ENCODE measurements around the gene HNRNPUL1.
"Not testable (repeated sequence)": the region's sequence is repeated elsewhere in the genome, so short reads cannot be mapped to it uniquely, and the experiment has no call there.

The HNRNPUL1 gene

GRCh38 chr19:41263850-41264580 lies at the start of gene HNRNPUL1:
Gene HNRNPUL1, plus strand, starts transcription at chr19:41264372. Its CDS starts 132 bp downstream, at chr19:41264504.
- peak; percentile 95 to 96 for DNase-seq (ENCODE audit: low read depth in 2 of 2)

GRCh38 chr19:41217741-41218140 lies 46.4 kb upstream of the HNRNPUL1 start:
- DNase-seq (ENCODE audit: low read depth in 2 of 2): no peak

GRCh38 chr19:41218249-41218614 lies 45.9 kb upstream of the HNRNPUL1 start:
- no peak for DNase-seq (ENCODE audit: low read depth in 2 of 2)

DNA sequence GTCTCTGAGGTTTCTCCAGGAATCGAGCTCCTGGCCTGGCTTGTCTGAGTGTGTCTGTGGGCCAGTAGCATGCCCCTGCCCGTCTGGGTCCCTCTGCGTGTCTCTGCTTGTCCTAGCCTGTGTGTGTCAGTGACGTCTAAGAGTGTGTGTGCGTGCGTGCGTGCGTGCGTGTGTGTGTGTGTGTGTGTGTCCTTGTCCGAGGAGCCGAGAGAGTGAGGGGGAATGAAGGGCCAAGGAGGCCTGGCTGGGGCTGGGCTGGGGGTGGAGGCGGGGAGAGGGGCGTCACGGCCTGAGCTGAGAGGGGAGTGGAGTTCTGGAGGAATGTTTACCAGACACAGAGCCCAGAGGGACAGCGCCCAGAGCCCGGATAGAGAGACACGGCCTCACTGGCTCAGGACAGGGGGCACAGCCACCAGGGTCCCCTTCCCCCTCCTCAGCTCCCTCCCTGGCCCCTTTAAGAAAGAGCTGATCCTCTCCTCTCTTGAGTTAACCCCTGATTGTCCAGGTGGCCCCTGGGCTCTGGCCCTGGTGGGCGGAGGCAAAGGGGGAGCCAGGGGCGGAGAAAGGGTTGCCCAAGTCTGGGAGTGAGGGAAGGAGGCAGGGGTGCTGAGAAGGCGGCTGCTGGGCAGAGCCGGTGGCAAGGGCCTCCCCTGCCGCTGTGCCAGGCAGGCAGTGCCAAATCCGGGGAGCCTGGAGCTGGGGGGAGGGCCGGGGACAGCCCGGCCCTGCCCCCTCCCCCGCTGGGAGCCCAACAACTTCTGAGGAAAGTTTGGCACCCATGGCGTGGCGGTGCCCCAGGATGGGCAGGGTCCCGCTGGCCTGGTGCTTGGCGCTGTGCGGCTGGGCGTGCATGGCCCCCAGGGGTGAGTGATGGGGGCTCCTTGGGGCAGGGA lies 45.3 kb upstream of the HNRNPUL1 start, which contains the start of gene AXL:
AXL (plus strand) TSS at position 609 of the 893 bp plus-strand sequence; CDS start at position 779, 170 bp downstream.
- DNase-seq (ENCODE audit: low read depth in 2 of 2): no peak

GRCh38 chr19:41219924-41220567 lies 44.1 kb upstream of the HNRNPUL1 start:
- DNase-seq (ENCODE audit: low read depth in 2 of 2): no peak

DNA sequence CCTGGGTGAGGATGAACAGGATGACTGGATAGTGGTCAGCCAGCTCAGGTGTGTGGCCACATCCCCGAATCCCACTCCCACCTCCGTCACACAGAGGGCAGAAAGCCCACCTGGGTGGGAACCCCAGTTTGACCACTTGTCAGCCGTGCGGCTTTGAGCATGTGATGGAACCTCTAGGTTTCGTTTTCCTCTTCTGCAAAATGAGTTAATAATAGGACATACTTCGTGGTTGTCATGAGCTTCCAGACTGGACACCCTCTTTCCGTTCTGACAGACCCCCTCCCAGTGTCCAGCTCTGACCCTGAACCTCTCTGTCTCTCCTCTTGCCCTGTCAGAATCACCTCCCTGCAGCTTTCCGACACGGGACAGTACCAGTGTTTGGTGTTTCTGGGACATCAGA lies 43.4 kb upstream of the HNRNPUL1 start:
- DNase-seq (ENCODE audit: low read depth in 2 of 2): no peak

DNA sequence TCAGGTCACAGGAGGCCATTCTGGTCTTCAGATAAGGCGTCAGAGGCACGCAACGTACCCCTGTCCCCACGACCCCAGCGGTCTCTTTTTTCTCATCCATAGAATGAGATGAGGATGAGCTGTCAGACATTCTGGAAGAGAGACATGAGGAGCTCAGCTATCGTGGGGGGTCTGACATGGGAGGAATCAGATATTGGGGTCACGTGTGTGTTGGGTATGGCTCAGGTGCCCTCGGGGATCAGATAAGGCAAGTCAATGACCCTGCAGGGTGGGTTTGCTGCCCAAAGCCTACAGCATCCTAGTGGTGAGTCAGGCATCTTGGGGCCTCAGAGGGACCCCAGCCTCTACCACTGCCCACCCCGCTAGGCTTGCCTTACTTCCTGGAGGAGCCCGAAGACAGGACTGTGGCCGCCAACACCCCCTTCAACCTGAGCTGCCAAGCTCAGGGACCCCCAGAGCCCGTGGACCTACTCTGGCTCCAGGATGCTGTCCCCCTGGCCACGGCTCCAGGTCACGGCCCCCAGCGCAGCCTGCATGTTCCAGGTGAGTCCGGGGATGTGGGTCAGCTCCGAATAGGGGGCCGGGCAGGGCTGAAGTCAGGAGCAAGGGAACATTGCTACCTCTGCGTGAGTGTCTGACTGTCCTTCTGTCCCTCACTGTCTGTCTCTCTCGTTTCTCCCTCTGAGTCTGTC lies 42.5 kb upstream of the HNRNPUL1 start:
- no peak for DNase-seq (ENCODE audit: low read depth in 2 of 2)

- DNase-seq (ENCODE audit: low read depth in 2 of 2): no peak
These were observed 41.9 kb upstream of the HNRNPUL1 start for GRCh38 chr19:41222240-41222639.

DNA sequence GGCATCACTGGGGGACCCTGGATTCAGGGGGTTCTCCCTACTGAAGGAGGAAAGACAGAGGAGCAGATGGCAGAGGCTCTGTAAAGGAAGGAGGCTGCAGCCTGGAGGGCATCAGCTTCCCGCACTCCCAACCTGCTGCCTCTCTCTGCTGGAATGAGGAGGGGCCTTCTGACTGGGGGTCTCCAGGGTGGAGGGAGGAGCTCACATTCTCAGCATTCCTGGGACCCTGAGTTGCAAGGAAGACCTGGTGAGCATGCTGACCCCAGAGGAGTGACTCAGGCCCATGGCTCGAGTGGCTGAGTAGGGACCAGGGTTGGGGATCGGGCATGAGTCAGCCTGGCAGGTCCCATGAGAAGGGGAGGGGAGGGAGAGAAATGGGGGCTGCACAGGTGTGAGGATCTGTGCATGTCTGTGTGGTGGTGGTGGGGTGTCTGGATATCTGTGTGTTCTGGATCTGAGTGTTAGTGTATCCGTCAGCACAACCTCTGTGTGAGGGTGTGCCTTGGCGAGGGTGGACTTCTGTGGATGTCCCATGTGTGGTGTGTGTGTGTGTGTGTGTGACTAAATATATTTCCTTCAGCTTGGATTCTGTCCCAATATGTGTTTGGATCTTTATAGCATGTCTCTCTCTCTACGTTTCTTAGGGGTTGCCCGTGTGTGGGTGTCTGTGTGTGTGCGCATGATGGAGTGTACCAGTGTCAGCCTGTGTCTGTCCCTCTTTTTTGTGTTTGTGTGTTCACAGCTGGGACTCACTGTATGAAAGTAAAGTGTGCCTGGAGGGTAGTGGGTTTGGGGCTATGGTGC lies 40.5 kb upstream of the HNRNPUL1 start:
- no peak for DNase-seq (ENCODE audit: low read depth in 2 of 2)

- DNase-seq (ENCODE audit: low read depth in 2 of 2): no peak
These were observed 39.5 kb upstream of the HNRNPUL1 start for GRCh38 chr19:41224632-41225031.

DNA sequence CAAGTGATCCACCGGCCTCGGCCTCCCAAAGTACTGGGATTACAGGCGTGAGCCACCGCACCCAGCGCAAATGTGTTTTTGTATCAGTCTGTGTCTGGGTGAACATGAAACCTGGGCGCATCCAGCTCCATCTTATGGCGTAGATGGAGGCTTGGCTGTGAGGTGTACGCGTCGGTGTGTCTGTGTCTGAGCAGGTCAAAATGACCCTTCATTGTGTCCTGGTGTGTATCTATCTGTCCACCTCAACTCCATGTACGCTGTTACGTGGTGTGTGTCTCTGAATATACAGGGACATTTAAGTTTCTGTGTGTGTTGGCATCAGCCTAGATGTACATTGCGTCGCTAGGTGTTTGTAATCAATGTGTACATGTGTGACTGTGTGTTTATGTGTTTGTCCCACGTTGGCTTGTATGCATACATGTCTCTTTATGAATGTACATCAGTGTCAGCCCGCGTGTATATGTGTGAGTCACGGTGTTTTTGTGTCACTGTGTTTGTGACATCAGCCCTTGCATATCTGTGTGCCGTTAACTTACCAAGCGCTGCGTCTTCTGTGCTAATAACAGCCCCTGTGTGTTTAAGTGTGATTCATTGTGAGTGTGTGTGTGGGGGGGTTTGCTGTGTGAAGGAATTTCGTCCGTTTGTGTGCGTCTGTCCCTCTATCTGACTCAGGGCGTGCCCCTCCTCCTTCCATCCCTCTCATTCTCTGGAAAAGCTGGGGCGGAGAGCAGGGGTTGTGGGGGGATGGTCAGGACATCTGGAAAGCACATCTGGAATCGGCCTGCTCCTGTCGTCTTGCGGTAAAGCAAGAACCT lies 38.7 kb upstream of the HNRNPUL1 start:
- DNase-seq (ENCODE audit: low read depth in 2 of 2): peak; percentile 13 to 54

DNA sequence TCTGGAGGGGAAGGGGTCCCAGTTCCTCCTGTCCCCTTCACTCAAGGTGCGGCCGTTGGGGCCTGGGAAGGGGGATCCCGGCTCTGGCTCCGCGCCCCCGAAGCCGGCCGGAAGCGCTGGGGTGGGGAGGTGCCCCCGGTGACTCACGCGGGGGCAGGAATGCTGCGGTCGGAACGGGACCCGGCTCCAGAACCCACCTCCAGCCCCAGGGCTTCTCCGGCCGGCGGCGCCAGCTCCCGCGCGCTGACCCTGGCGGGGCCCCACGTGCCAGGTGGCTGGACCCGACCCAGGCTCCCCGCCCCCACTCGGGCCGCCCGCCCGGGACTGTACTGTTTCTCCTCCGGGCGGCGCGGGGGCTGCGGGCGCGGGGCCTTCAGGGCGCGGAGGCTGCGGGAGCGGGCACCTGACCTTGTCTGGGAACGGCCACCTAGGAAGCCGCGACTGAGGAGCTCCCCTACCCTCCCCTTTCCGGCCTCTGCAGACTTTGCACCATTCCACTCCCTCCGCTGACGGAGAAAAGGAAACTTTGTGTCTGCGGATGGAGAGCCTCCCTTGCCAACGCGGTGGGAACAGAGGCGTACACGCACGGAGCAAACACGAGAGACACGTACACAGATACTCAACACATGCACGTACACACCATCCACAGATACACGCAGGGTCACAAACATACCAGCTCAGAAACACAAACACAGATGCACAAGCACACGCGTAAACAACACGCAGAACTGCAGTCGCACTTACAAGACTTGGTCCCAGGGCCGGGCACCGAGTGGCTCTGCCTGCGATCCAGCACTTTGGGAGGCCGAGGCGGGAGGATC lies 37.9 kb upstream of the HNRNPUL1 start:
- peak; percentile 32 for DNase-seq (ENCODE audit: low read depth in 2 of 2)

DNA sequence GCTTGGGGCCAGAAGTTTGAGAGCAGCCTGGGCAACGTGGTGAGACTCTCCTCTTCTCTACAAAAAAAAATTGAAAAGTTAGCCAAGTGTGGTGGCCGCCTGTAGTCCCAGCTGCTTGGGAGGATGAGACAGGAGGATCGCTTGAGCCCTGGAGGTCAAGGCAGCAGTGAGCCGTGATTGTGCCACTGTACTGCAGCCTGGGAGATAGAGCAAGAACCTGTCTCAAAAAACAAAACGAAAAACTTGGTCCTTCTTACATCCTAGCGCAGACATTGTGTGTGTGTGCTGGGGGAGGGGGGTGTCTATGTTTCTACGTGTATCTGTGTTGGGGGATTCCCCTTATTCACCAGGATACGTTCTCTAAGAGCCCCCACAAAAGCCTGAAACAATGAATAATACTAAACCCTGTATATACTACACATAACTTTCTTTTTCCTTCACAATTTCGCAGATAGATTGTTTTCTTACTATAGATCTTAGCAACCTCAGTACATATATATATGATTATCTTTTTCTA lies 37.2 kb upstream of the HNRNPUL1 start:
- DNase-seq (ENCODE audit: low read depth in 2 of 2): no peak

GRCh38 chr19:41228486-41228885 lies 35.7 kb upstream of the HNRNPUL1 start:
- no peak for DNase-seq (ENCODE audit: low read depth in 2 of 2)

GRCh38 chr19:41229338-41229737 lies 34.8 kb upstream of the HNRNPUL1 start:
- DNase-seq (ENCODE audit: low read depth in 2 of 2): not testable (repeated sequence)

DNA sequence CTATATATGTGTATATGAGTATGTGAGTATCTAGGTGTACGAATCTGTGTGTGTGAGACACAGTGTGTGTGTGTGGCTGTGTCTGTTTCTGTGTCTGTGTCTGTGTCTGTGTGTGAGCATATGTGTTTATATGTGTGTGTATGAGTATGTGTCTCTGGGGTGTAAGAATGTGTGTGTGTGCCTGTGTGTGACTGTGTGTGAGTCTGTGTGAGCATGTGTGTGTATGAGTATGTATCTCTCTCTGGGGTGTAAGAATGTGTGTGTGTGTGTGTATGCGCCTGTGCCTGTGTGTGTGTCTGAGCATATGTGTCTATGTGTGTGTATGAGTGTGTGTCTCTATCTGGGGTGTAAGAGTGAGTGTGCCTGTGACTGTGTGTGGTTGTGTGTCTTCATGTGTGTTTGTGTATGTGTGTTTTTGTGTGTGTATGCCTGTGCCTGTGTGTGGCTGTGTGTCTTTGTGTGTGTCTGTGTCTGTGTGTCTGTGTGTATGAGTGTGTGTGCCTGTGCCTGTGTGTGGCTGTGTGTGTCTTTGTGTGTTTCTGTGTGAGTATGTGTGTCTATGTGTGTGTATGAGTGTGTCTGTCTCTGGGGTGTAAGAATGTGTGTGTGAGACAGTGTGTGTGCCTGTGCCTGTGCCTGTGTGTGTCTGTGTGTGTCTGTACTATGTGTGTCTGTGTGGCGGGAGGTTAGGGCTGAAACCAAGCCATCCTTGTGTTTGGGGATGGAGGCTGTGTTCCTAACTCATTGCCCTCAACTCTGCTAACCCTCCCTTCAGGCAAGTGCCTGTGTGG lies 33.9 kb upstream of the HNRNPUL1 start:
- no peak for DNase-seq (ENCODE audit: low read depth in 2 of 2)

DNA sequence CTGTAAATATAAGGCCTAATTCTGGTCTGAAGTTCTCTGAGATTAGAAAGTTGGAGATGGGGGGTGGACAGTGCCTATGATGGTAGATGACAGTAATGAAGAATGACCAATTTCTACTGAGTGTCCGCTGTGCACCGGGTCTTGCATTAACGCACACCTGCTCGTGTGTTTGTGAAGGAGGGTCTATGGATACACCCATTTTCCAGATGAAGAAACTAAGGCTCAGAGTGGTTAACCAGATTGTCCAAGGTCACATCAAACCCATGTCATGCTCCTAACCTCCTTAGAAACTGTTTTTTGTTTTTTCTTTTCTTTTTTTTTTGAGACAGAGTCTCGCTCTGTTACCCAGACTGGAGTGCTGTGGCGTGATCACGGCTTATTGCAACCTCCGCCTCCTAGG lies 31.5 kb upstream of the HNRNPUL1 start:
- DNase-seq (ENCODE audit: low read depth in 2 of 2): no peak

- DNase-seq (ENCODE audit: low read depth in 2 of 2): no peak
These were observed 30.4 kb upstream of the HNRNPUL1 start for GRCh38 chr19:41233748-41234240.
